Endodermal cell (in vitro differentiated cells): ENCODE measurements around the gene IQGAP1. TPM values are rescaled to one million over a fixed set of nuclear protein-coding genes. Genes with fewer than 3 reads are reported as not detected.

Experiments used
- DNase-seq: peaks from one replicate; pipeline ENCODE4 v3.0.0-alpha.2; 2017
- H3K27ac ChIP-seq: 2 replicates; pipeline ENCODE4 v1.5.1; 2013; ENCODE audit warnings: mild to moderate bottlenecking, low read depth, low read length, moderate library complexity
- H3K27me3 ChIP-seq: 2 replicates; pipeline ENCODE4 v1.6.1; 2013; ENCODE audit warnings: mild to moderate bottlenecking, low read length, moderate library complexity; ENCODE audit not compliant: insufficient read depth, control insufficient read depth, poor library complexity, severe bottlenecking
- H3K36me3 ChIP-seq: 2 replicates; pipeline ENCODE4 v1.7.0; 2013; ENCODE audit warnings: mild to moderate bottlenecking, low read length, moderate library complexity; ENCODE audit not compliant: control insufficient read depth, insufficient read depth
- H3K4me1 ChIP-seq: one replicate; pipeline ENCODE4 v1.7.0; 2013; ENCODE audit warnings: low read length; ENCODE audit not compliant: control insufficient read depth, insufficient read depth
- H3K4me3 ChIP-seq: 2 replicates; pipeline ENCODE4 v1.5.1; 2013; ENCODE audit warnings: mild to moderate bottlenecking, low read length, moderate library complexity
- H3K9ac ChIP-seq: 2 replicates; pipeline ENCODE4 v1.6.1; 2013; ENCODE audit warnings: mild to moderate bottlenecking, low read length, moderate library complexity; ENCODE audit not compliant: poor library complexity, severe bottlenecking; ENCODE audit errors: extremely low read depth
- H3K9me3 ChIP-seq: 2 replicates; pipeline ENCODE4 v1.6.1; 2013; ENCODE audit warnings: mild to moderate bottlenecking, low read length, moderate library complexity; ENCODE audit not compliant: control insufficient read depth
- H3K27ac Mint-ChIP-seq: 2 replicates; pipeline ENCODE4 v1.8.0; 2020; ENCODE audit warnings: mixed read lengths
- H3K27me3 Mint-ChIP-seq: 2 replicates; pipeline ENCODE4 v1.8.0; 2021; ENCODE audit warnings: mild to moderate bottlenecking, mixed read lengths; ENCODE audit not compliant: insufficient read depth
- H3K36me3 Mint-ChIP-seq: 2 replicates; pipeline ENCODE4 v1.8.0; 2020; ENCODE audit warnings: low read depth, mixed read lengths
- H3K4me1 Mint-ChIP-seq: 2 replicates; pipeline ENCODE4 v1.8.0; 2020; ENCODE audit warnings: mixed read lengths
- H3K4me3 Mint-ChIP-seq: 2 replicates; pipeline ENCODE4 v1.8.0; 2020; ENCODE audit warnings: mild to moderate bottlenecking, moderate library complexity, mixed read lengths
- H3K9me3 Mint-ChIP-seq: 2 replicates; pipeline ENCODE4 v1.8.0; 2020; ENCODE audit warnings: mild to moderate bottlenecking, mixed read lengths
- WGBS, 2 experiments: methylation state at CpG; one replicate each; pipeline versions ENCODE4 v1.1.5 to v1.1.7; 2013; ENCODE audit warnings: missing lambda C conversion rate in 2 of 2, mixed read lengths in 1 of 2; ENCODE audit not compliant: insufficient coverage in 1 of 2, insufficient read length in 1 of 2; 5-methylcytosine and 5-hydroxymethylcytosine counted together
- total RNA-seq, 2 donors: library from RNA; stranded (reverse); fragmentation: NEBNext Ultra II Directional in 1 of 2; extraction: Animal tissue kit (Norgen Biotek cat#: 25700) in 1 of 2; gene quantifications; 2 replicates in 1 of 2; 3 replicates in 1 of 2; pipeline ENCODE4 v1.2.1, GENCODE V29; 2021
- TF ChIP-seq, protein P1 (sequence below): fragments of 200-600 bp; sonication (generic); conservative IDR thresholded peaks from 2 replicates; pipeline ENCODE4 v1.5.0; 2021; ENCODE audit warnings: antibody characterized with exemption, mild to moderate bottlenecking

Gene IQGAP1
- total RNA-seq, 2 donors from 2014 or later = 94.4 to 124 TPM

DNA sequence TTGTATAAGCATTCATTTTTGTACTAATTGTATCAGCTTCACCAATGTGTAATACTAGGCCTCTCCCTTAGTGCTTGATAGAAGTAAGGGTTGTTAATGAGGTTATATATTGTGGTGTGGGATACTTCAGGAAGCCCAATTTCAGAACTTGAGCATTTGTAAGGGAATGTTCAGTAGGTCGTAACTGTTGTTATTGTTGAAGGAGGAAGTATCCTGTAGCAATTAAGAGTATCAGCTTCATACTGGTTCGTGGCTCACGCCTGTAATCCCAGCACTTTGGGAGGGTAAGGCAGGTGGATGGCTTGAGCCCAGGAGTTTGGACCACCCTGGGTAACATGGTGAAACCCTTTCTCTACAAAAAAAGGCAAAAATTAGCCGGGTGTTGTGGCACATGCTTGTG is 30.6 kb downstream of the IQGAP1 start:
- Mint-ChIP-seq H3K27me3 (no peaks in the 10 kb centered on the region), H3K9me3 (peaks cover 14% of the 10 kb centered on the region), H3K27ac (peak overlapping the region; percentile 48), H3K36me3 (peaks cover 10% of the 10 kb centered on the region), H3K4me3 (no peak overlapping the region), H3K4me1 (peaks cover 38% of the 10 kb centered on the region)
- Histone ChIP-seq H3K27me3 (no peaks in the 10 kb centered on the region), H3K4me3 (no peak overlapping the region), H3K4me1 (peaks cover 5% of the 10 kb centered on the region), H3K36me3 (no peaks in the 10 kb centered on the region), H3K27ac (no peak overlapping the region), H3K9me3 (no peaks in the 10 kb centered on the region), H3K9ac (no peak overlapping the region)
- TF ChIP-seq, protein P1, sequence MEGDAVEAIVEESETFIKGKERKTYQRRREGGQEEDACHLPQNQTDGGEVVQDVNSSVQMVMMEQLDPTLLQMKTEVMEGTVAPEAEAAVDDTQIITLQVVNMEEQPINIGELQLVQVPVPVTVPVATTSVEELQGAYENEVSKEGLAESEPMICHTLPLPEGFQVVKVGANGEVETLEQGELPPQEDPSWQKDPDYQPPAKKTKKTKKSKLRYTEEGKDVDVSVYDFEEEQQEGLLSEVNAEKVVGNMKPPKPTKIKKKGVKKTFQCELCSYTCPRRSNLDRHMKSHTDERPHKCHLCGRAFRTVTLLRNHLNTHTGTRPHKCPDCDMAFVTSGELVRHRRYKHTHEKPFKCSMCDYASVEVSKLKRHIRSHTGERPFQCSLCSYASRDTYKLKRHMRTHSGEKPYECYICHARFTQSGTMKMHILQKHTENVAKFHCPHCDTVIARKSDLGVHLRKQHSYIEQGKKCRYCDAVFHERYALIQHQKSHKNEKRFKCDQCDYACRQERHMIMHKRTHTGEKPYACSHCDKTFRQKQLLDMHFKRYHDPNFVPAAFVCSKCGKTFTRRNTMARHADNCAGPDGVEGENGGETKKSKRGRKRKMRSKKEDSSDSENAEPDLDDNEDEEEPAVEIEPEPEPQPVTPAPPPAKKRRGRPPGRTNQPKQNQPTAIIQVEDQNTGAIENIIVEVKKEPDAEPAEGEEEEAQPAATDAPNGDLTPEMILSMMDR = no peak
- 82 to 87% methylated on average over 3 to 4 of the region's 4 CpGs for WGBS, 2 experiments
- DNase-seq = no peak

- no peaks in the 10 kb centered on the region for H3K36me3 ChIP-seq
- peaks cover 5% of the 10 kb centered on the region for H3K4me1 ChIP-seq
- H3K27ac ChIP-seq = no peak overlapping the region
- peak overlapping the region; percentile 40 for H3K27ac Mint-ChIP-seq
- no peaks in the 10 kb centered on the region for H3K27me3 Mint-ChIP-seq
- H3K4me1 Mint-ChIP-seq = peaks cover 34% of the 10 kb centered on the region
- no peak overlapping the region for H3K4me3 ChIP-seq
- H3K9ac ChIP-seq = no peak overlapping the region
- H3K9me3 ChIP-seq = no peaks in the 10 kb centered on the region
- no peak for DNase-seq
- H3K27me3 ChIP-seq = no peaks in the 10 kb centered on the region
- TF ChIP-seq, protein P1 = no peak
- H3K36me3 Mint-ChIP-seq = peaks cover 10% of the 10 kb centered on the region
- H3K4me3 Mint-ChIP-seq = no peak overlapping the region
- peaks cover 14% of the 10 kb centered on the region for H3K9me3 Mint-ChIP-seq
These were observed 31.2 kb downstream of the IQGAP1 start for GRCh38 chr15:90419206-90419605.

GRCh38 chr15:90419738-90420406 is 31.8 kb downstream of the IQGAP1 start:
- Histone ChIP-seq H3K9me3 (no peaks in the 10 kb centered on the region), H3K36me3 (no peaks in the 10 kb centered on the region), H3K4me1 (peaks cover under 1% of the 10 kb centered on the region), H3K9ac (no peak overlapping the region), H3K27me3 (no peaks in the 10 kb centered on the region), H3K4me3 (no peak overlapping the region), H3K27ac (no peak overlapping the region)
- TF ChIP-seq, protein P1 = no peak
- 86 to 91% methylated on average over 5 of the region's 6 CpGs for WGBS, 2 experiments
- H3K9me3 Mint-ChIP-seq = peaks cover 14% of the 10 kb centered on the region
- no peak for DNase-seq
- no peaks in the 10 kb centered on the region for H3K27me3 Mint-ChIP-seq
- peaks cover 10% of the 10 kb centered on the region for H3K36me3 Mint-ChIP-seq
- peaks cover 28% of the 10 kb centered on the region for H3K4me1 Mint-ChIP-seq
- H3K27ac Mint-ChIP-seq = peak overlapping the region; percentile 40
- H3K4me3 Mint-ChIP-seq = no peak overlapping the region
